GM19043 (cell line): Measurements from ENCODE around the gene PCDHB8.
"Not testable (repeated sequence)": the region's sequence is repeated elsewhere in the genome, so short reads cannot be mapped to it uniquely, and the experiment has no call there.

Experiments used
- ATAC-seq: cut with Tn5 transposase; IDR thresholded peaks from one replicate; pipeline ENCODE4 v1.9.1; 2021; ENCODE audit warnings: low read depth; ENCODE audit not compliant: unreplicated experiment

Gene PCDHB8

GRCh38 chr5:141177577-141178191 lies at the start of gene PCDHB8:
Gene PCDHB8, plus strand, starts transcription at chr5:141177790. Its CDS starts 245 bp downstream, at chr5:141178035.
- not testable (repeated sequence) for ATAC-seq

- no peak for ATAC-seq
These were observed 42.4 kb upstream of the PCDHB8 start, which contains the start of gene PCDHB5 for GRCh38 chr5:141135030-141135717. Gene PCDHB5, plus strand, starts transcription at chr5:141135206. Its CDS starts 229 bp downstream, at chr5:141135435.

- ATAC-seq = no peak
These were observed 41.8 kb upstream of the PCDHB8 start for GRCh38 chr5:141135718-141136266.

GRCh38 chr5:141137346-141137745 lies 40.2 kb upstream of the PCDHB8 start:
- ATAC-seq = not testable (repeated sequence)

GRCh38 chr5:141149812-141150211 lies 27.8 kb upstream of the PCDHB8 start, which contains the start of gene PCDHB6:
Gene PCDHB6, plus strand, starts transcription at chr5:141150057. Its CDS starts 201 bp downstream, at chr5:141150258.
- ATAC-seq = no peak

- ATAC-seq = no peak
These were observed 27.2 kb upstream of the PCDHB8 start for GRCh38 chr5:141150224-141150992.

GRCh38 chr5:141150993-141151325 lies 26.6 kb upstream of the PCDHB8 start:
- ATAC-seq = no peak

GRCh38 chr5:141151632-141152031 lies 26.0 kb upstream of the PCDHB8 start:
- ATAC-seq = not testable (repeated sequence)

GRCh38 chr5:141152096-141152495 lies 25.5 kb upstream of the PCDHB8 start:
- not testable (repeated sequence) for ATAC-seq

- no peak for ATAC-seq
These were observed 21.8 kb upstream of the PCDHB8 start for GRCh38 chr5:141155540-141156374.

- not testable (repeated sequence) for ATAC-seq
These were observed 20.2 kb upstream of the PCDHB8 start for GRCh38 chr5:141157356-141157755.

GRCh38 chr5:141157901-141158300 lies 19.7 kb upstream of the PCDHB8 start:
- ATAC-seq = not testable (repeated sequence)

GRCh38 chr5:141172381-141173204 lies 5.0 kb upstream of the PCDHB8 start, which contains the start of gene PCDHB7:
Gene PCDHB7, plus strand, starts transcription at chr5:141172644. Its CDS starts 192 bp downstream, at chr5:141172836.
- ATAC-seq = no peak

- not testable (repeated sequence) for ATAC-seq
These were observed 3.1 kb upstream of the PCDHB8 start for GRCh38 chr5:141174291-141175104.

- no peak for ATAC-seq
These were observed 1.7 kb upstream of the PCDHB8 start for GRCh38 chr5:141175933-141176332.

- not testable (repeated sequence) for ATAC-seq
These were observed 1.8 kb downstream of the PCDHB8 start for GRCh38 chr5:141179371-141179770.

- not testable (repeated sequence) for ATAC-seq
These were observed 2.3 kb downstream of the PCDHB8 start for GRCh38 chr5:141179876-141180275.

- no peak for ATAC-seq
These were observed 2.7 kb downstream of the PCDHB8 start for GRCh38 chr5:141180313-141180712.
